ENCODE measurements around the gene SYT2.

Gene SYT2

DNA sequence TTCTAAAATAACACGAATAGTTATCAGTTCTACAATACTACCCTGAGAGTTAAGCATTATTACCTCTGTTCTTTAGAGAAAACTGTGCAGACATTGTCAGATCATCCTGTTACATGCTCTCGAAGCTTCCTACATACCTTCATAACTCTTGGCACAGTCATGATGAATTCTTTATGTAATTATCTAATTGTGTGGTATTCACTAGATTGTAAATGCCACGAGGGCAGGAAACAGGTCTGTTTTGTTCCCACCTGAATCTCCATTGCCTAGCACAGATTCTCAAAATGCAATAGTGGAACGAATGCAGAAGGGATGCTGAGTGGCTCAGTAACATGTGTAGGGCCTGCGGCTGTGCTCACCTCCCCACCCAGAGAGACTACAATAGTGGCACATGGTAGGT is 3.4 kb downstream of the SYT2 start:
- in situ Hi-C loops (cut with HindIII; ENCODE audit: low sequenced_read_pairs), result no loop called here

DNA sequence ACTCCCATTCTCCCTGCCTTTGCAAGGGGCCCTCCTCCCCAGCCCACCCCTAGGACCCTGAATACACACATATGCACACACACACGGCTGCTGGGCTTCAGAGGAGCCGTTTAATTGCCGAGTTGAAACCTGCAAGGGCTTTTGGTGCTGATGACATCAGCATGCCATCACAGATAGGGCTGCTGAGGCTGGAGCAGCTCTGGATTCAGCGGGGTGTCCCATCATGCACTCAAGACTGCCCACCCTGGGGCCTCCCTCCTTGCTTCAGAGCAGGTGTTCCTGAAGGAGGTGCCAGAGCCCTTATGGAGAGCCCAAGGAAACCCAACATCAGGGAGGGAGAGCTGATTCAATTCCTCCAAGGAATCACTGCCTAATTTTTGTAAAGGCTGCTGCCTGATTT is 5.7 kb downstream of the SYT2 start:
- in situ Hi-C loops (cut with HindIII; ENCODE audit: low sequenced_read_pairs), result no loop called here

- in situ Hi-C loops (cut with HindIII; ENCODE audit: low sequenced_read_pairs), result no loop called here
Measured at GRCh38 chr1:202703191-202703590, 7.1 kb downstream of the SYT2 start.

DNA sequence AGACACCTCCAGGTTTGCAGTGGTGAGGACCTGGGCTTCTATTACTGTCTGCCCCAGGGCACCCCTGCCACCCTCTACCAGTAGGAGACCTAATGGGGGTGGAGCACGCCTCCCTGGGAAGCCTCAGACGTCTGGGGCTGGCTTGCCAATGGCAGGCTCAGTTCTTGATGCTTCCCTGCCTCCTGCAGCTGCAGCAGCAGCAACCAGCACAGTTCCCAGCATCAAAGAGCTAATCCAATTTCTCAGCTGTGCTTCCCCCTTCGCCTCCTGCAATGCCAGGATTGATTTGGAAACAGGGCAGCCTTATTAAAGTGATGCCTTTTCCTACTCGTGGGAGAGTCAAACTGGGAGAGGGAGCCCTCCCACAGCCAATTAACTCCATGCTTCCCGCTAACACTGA is 8.2 kb downstream of the SYT2 start:
- in situ Hi-C loops (cut with HindIII; ENCODE audit: low sequenced_read_pairs), result no loop called here

DNA sequence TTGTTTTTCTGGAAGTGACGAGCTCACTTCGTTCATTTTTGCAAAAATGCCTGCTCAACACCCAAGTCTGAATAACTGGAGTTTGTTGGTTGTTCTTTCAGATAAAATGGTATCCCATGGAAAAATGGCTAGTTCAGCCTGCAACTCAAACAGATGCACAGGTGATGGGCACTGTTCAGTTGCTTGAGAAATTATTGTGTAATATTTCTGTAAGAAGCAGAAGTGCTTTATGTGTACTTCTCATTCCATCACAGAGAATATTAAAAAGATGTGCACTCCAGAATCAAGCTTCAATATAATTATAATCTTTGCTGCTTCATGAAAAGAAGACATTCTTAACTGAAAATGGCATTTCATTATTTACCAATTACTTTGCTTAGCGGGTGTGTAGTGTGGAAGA is 9.1 kb downstream of the SYT2 start:
- in situ Hi-C loops (cut with HindIII; ENCODE audit: low sequenced_read_pairs), result no loop called here

GRCh38 chr1:202700061-202700460 is 10.2 kb downstream of the SYT2 start:
- in situ Hi-C loops (cut with HindIII; ENCODE audit: low sequenced_read_pairs), result no loop called here

- in situ Hi-C loops (cut with HindIII; ENCODE audit: low sequenced_read_pairs), result no loop called here
Measured at GRCh38 chr1:202698276-202698675, 12.0 kb downstream of the SYT2 start.

DNA sequence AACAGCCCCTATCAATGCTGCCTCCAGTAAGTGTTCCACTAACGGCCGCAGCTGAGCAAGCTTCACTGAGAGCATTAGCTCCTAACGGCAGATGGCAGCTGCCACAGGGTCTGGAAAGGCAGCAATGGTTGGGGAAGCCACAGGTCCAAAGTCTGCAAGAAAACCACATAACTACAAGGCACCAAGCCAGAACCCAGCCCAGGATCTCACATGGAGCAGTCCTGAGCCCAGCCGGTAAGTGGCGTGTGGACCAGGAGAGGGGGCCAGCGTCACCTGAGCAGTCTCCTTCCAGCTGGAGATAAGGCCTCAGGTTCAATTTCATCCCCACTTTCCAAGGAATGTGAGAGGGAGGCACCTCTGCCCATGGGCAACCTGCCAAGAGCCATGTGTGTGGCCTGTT is 13.2 kb downstream of the SYT2 start:
- in situ Hi-C loops (cut with HindIII; ENCODE audit: low sequenced_read_pairs), result no loop called here

DNA sequence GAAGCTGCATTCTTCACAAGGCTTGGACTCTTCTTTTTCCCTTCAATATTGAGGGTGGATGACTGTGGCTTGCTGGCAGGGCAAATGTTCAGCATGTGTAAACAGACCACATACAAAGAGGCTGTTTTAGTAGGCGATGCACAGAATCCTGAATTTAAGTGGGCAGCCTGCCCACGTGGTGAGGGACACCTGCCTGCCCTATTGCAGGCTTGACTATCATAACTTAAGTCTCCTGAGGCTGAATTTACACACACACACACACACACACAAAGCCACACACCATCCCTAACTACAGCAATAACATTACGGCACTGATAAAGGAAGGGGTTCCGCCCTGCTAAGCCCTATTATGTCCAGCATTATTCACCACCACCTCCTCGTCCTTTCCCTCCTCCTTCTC is 15.9 kb downstream of the SYT2 start:
- in situ Hi-C loops (cut with HindIII; ENCODE audit: low sequenced_read_pairs), result no loop called here

DNA sequence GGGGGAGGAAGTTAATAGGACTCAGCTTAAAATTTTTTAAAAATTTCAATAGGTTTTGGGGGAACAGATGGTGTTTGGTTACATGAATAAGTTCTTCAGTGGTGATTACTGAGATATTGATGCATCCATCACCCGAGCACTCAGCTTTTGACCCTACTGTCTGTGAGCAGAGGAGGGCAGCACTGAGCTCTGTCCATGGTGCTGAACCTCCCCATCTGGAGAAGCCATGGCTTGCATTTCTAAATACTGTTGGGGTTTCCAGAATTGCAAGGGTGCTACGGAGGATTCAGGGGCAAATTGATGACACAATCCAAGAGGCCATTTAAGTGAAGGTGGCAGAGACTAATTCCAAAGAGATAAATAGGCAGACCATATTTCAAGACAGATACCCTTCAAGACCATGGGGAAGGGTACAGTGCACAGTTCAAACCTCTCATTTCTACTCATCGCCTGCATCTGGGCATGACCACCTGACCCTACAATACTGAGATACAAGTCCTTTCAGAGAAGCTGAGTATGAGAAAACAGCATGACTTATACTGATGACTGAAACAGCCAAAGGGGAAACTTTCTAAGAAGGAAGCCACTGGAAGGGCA is 17.2 kb downstream of the SYT2 start:
- in situ Hi-C loops (cut with HindIII; ENCODE audit: low sequenced_read_pairs), result no loop called here

- in situ Hi-C loops (cut with HindIII; ENCODE audit: low sequenced_read_pairs), result no loop called here
Measured at GRCh38 chr1:202691816-202692215, 18.4 kb downstream of the SYT2 start.

DNA sequence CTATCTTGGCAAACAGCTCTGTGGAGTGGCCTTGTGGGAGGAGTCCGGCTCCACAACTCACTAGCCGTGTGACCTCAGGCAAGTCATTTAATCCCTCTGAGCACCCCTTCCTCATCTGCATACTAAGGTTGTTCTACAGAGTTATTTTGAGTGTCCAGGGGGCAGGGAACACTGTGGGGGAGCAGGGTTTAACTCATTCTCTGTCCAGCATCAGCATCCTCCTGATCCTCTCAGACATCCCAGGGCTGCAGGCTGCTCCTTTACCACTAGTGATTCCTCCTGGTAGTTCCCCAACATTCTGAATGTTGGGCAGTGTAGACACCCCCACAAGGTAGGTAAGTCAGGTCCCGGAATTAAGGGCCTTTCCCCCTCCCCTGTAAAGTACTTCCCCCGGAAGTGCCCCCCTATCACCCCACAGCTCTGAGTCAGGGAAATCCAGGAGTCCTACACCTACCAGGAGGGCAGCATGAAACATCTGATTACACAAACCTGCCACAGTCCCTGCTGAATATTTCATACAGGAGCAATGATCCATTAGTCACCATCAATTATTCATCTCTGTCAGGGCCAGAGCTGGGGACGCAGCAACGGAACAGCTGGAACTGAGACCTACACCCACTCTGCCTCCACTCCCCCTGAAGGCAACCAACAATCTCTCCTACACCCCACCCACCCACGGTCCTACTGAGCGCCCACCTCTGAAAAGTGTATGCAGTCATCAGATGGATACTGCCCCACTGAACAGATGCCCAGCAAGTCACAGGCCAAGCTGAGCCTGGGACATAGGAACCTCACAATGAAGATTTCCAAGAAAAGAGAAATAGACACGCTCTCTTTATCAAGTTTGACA is 20.5 kb downstream of the SYT2 start:
- in situ Hi-C loops (cut with HindIII; ENCODE audit: low sequenced_read_pairs), result no loop called here

- in situ Hi-C loops (cut with HindIII; ENCODE audit: low sequenced_read_pairs), result no loop called here
Measured at GRCh38 chr1:202689082-202689481, 21.2 kb downstream of the SYT2 start.

DNA sequence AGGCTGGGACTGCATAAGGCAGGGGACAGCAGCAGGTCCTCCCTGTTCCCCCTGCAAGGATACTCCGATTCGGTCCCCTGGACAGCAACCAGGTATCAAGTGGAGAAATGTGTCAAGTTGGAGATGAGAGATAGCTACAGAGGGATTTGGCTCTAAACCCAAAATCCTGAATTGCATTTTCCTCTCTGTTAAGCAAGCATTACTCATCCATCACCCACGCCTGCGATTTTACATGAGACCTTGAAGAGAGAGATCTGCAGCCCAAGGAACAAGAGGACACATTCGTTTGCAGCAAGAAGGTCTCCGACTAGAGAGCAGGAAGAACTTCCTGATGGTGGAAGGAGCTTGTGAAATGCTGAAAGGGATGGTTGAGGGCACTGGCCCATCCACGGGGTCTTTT is 21.9 kb downstream of the SYT2 start:
- in situ Hi-C loops (cut with HindIII; ENCODE audit: low sequenced_read_pairs), result no loop called here

GRCh38 chr1:202687798-202688197 is 22.5 kb downstream of the SYT2 start:
- in situ Hi-C loops (cut with HindIII; ENCODE audit: low sequenced_read_pairs), result no loop called here

GRCh38 chr1:202687370-202687769 is 22.9 kb downstream of the SYT2 start:
- in situ Hi-C loops (cut with HindIII; ENCODE audit: low sequenced_read_pairs), result no loop called here

GRCh38 chr1:202685641-202686040 is 24.6 kb downstream of the SYT2 start:
- in situ Hi-C loops (cut with HindIII; ENCODE audit: low sequenced_read_pairs), result no loop called here

DNA sequence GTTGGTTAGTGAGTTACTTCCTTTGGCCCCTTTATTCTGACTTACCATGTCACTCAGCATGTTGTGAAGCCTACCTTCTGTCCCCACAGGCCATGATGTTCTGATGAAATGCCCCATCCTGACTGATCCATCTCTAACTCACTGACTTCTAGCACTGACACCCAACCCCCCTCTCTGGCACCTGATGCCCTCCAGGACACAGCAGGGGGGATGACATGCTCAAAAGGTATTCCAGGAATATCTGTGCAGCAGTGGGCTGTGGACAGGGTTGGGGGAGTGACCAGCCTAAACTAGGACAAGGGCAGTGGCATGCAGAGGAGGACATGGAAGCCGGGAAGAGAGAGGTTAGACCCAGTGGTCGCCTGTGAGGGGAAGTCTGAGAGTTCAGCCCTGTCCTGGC is 25.5 kb downstream of the SYT2 start:
- in situ Hi-C loops (cut with HindIII; ENCODE audit: low sequenced_read_pairs), result no loop called here

DNA sequence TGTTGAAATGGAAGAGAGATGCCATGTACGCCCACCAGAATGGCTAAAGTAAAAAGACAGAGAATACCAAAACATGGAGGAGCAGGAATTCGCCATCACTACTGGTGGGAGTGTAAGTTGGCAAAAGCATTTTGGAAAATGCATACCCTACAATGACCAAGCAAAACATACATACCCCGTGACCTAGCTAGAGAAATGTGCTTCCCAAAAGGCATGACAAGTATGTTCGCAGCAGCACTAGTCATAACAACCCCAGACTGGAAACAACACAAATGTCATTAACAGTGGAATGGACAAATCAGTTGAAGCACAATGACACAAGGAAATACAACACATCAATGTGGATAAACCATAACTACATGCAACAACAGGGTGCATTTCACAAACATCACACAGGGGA is 27.2 kb downstream of the SYT2 start:
- in situ Hi-C loops (cut with HindIII; ENCODE audit: low sequenced_read_pairs), result no loop called here

GRCh38 chr1:202682477-202682876 is 27.8 kb downstream of the SYT2 start:
- in situ Hi-C loops (cut with HindIII; ENCODE audit: low sequenced_read_pairs), result no loop called here

DNA sequence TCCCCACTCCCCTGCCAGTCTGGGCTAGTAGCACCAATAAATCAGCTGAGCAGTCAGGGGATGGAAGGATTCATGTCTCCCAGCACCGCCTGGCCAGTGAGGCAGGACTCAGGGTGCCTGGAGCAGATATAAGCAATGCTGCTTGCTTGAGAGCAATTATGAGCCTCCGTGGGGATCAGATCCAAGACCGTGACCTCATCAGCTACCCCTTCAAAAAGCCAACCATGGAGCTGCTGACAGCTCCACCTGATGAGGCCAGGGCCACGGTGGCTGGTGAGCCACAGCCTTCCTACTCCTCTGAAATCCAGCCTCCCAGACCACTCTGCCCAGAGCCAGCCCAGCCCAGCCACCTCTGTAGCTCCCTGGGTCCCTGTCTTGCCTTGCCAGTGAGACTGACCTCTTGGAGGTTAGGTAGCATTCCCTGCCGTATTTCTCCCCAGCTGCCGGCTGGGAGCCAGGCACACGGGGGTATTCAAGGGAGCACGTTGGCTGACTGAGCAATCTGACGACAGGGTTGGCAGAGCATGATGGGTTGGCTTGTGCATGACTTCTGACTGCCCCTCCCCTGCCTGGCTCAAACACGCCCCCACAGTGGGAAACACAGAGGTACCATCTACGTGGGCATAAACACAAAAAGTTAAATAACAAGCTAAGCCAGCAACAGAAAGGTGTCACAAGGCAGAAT is 28.4 kb downstream of the SYT2 start:
- in situ Hi-C loops (cut with HindIII; ENCODE audit: low sequenced_read_pairs), result no loop called here
